ENCODE data around the gene CNTNAP2. TPM values are rescaled to one million over a fixed set of nuclear protein-coding genes. Genes with fewer than 3 reads are reported as not detected.
A peak's percentile ranks its signal among the peaks of the same experiment; 100 is the strongest.

Gene CNTNAP2
- total RNA-seq, 4 donors from 2014 or later, result 0.29 to 0.88 (median 0.33) TPM; not detected in 1

GRCh38 chr7:148201992-148202391, 2085.4 kb downstream of the CNTNAP2 start:
- Histone ChIP-seq H3K4me3 (replicated peaks in 1 of 3) (no peak overlapping the region), H3K27me3 (no peaks in the 10 kb centered on the region), H3K27ac (no peak overlapping the region), H3K4me1 (peaks cover 6 to 10% of the 10 kb centered on the region in 2 donors), H3K36me3 (no peaks in the 10 kb centered on the region), H3K9me3 (no peaks in the 10 kb centered on the region)
- TF ChIP-seq POLR2A (IDR thresholded peaks at IDR 0.05), result no peak
- no peak for TF ChIP-seq CTCF (IDR thresholded peaks at IDR 0.05)
- WGBS, 2 donors, result 53 to 58% methylated on average over 3 of the region's 3 CpGs
- DNase-seq, result no peak
- intact Hi-C loops (cut with DNase I), result no loop called here

GRCh38 chr7:148204639-148205304, 2088.2 kb downstream of the CNTNAP2 start:
- H3K36me3 ChIP-seq, result no peaks in the 10 kb centered on the region
- peaks cover 6 to 10% of the 10 kb centered on the region in 2 donors for H3K4me1 ChIP-seq
- 52 to 54% methylated on average over 9 of the region's 9 CpGs for WGBS, 2 donors
- intact Hi-C loops (cut with DNase I), result no loop called here
- H3K27ac ChIP-seq, result no peak overlapping the region
- H3K4me3 ChIP-seq (replicated peaks in 1 of 3), result no peak overlapping the region
- H3K27me3 ChIP-seq, result no peaks in the 10 kb centered on the region
- no peaks in the 10 kb centered on the region for H3K9me3 ChIP-seq
- TF ChIP-seq POLR2A (IDR thresholded peaks at IDR 0.05) (no peak), CTCF (IDR thresholded peaks at IDR 0.05) (peak in 1 of 6 experiments; percentile 20)
- peak; percentile 41 to 45 for DNase-seq

- TF ChIP-seq POLR2A (IDR thresholded peaks at IDR 0.05), result no peak
- TF ChIP-seq CTCF (IDR thresholded peaks at IDR 0.05), result no peak
- WGBS, 2 donors, result 88 to 89% methylated on average over 6 of the region's 6 CpGs
- Histone ChIP-seq H3K36me3 (no peaks in the 10 kb centered on the region), H3K27me3 (no peaks in the 10 kb centered on the region), H3K27ac (no peak overlapping the region), H3K9me3 (no peaks in the 10 kb centered on the region), H3K4me3 (replicated peaks in 1 of 3) (no peak overlapping the region), H3K4me1 (peaks cover 15 to 16% of the 10 kb centered on the region in 2 donors)
- intact Hi-C loops (cut with DNase I), result no loop called here
- no peak for DNase-seq
Measured at GRCh38 chr7:148209643-148210190, 2093.1 kb downstream of the CNTNAP2 start.

- 94 to 95% methylated on average over 3 of the region's 3 CpGs for WGBS, 2 donors
- intact Hi-C loops (cut with DNase I), result no loop called here
- no peak overlapping the region for H3K4me3 ChIP-seq (replicated peaks in 1 of 3)
- no peaks in the 10 kb centered on the region for H3K27me3 ChIP-seq
- H3K27ac ChIP-seq, result no peak overlapping the region
- TF ChIP-seq POLR2A (IDR thresholded peaks at IDR 0.05), result no peak
- no peak for TF ChIP-seq CTCF (IDR thresholded peaks at IDR 0.05)
- peaks cover 5 to 10% of the 10 kb centered on the region in 2 donors for H3K4me1 ChIP-seq
- no peak for DNase-seq
- no peaks in the 10 kb centered on the region for H3K36me3 ChIP-seq
- H3K9me3 ChIP-seq, result no peaks in the 10 kb centered on the region
Measured at GRCh38 chr7:148210804-148211325, 2094.3 kb downstream of the CNTNAP2 start.

GRCh38 chr7:148211740-148212151, 2095.1 kb downstream of the CNTNAP2 start:
- intact Hi-C loops (cut with DNase I), result no loop called here
- no peaks in the 10 kb centered on the region for H3K27me3 ChIP-seq
- TF ChIP-seq CTCF (IDR thresholded peaks at IDR 0.05), result no peak
- TF ChIP-seq POLR2A (IDR thresholded peaks at IDR 0.05), result no peak

More at GRCh38 chr7:148211740-148212151, 2095.1 kb downstream of the CNTNAP2 start:
- no peaks in the 10 kb centered on the region for H3K36me3 ChIP-seq
- no peaks in the 10 kb centered on the region for H3K9me3 ChIP-seq
- no peak overlapping the region for H3K27ac ChIP-seq
- no peak overlapping the region for H3K4me3 ChIP-seq (replicated peaks in 1 of 3)
- H3K4me1 ChIP-seq, result peaks cover 5 to 10% of the 10 kb centered on the region in 2 donors
- no peak for DNase-seq
